ENCODE data around the gene PLEKHA3. TPM values are rescaled to one million over a fixed set of nuclear protein-coding genes. Genes with fewer than 3 reads are reported as not detected.

PLEKHA3 gene
- total RNA-seq, 1 experiment from 2014 or later: 50.3 TPM

DNA sequence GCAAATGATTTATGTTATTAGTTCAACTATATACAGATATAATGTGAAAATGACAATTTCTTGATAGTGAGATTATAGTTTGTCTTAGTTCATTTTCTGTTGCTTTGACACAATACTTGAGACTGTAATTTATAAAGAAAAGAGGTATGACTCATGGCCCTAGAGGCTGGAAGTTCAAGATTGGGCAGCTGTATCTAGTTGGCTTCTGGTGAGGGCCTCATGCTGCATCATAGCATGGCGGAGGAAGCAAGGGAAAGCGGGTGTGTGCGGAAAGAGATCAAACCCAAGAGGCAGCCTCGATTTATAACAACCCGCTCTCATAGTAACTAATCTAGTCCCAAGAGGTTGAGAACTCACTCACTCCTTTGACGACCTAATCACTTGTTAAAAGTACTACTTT, 11.4 kb downstream of the PLEKHA3 start:
- Histone ChIP-seq H2AFZ (no peak overlapping the region), H3F3A (ENCODE audit: insufficient read depth, low read depth) (no peaks in the 10 kb centered on the region; the same call in 1 of the 2 replicates), H3K9me3 (ENCODE audit: insufficient read depth, low read depth) (no peaks in the 10 kb centered on the region), H3K27ac (no peak overlapping the region), H3K4me3 (no peak overlapping the region), H3K27me3 (ENCODE audit: insufficient read depth, low read depth) (no peaks in the 10 kb centered on the region), H3K36me3 (ENCODE audit: low read depth) (peaks cover 76% of the 10 kb centered on the region), H3K4me1 (replicated peaks; ENCODE audit: insufficient read depth) (no peaks in the 10 kb centered on the region), H3K9me2 (ENCODE audit: insufficient read depth) (no peaks in the 10 kb centered on the region), H4K20me1 (ENCODE audit: insufficient read depth) (peaks cover 37% of the 10 kb centered on the region), H3K79me2 (ENCODE audit: low read depth) (peaks cover 33% of the 10 kb centered on the region), H3K4me2 (no peak overlapping the region)
- intact Hi-C loops (cut with micrococcal nuclease; ENCODE audit: unreplicated experiment): no loop called here
- no TSS peak for BruUV-seq (replicated peaks)
- ChIA-PET POLR2A (ENCODE audit: unreplicated experiment) (no interaction called here), CTCF (no interaction called here)
- TF ChIP-seq, protein P1, sequence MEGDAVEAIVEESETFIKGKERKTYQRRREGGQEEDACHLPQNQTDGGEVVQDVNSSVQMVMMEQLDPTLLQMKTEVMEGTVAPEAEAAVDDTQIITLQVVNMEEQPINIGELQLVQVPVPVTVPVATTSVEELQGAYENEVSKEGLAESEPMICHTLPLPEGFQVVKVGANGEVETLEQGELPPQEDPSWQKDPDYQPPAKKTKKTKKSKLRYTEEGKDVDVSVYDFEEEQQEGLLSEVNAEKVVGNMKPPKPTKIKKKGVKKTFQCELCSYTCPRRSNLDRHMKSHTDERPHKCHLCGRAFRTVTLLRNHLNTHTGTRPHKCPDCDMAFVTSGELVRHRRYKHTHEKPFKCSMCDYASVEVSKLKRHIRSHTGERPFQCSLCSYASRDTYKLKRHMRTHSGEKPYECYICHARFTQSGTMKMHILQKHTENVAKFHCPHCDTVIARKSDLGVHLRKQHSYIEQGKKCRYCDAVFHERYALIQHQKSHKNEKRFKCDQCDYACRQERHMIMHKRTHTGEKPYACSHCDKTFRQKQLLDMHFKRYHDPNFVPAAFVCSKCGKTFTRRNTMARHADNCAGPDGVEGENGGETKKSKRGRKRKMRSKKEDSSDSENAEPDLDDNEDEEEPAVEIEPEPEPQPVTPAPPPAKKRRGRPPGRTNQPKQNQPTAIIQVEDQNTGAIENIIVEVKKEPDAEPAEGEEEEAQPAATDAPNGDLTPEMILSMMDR (conservative IDR thresholded peaks at IDR 0.05): no peak
- no peak for TF ChIP-seq EZH2 (IDR thresholded peaks at IDR 0.05; ENCODE audit: low read depth)
- DNase-seq: no peak

DNA sequence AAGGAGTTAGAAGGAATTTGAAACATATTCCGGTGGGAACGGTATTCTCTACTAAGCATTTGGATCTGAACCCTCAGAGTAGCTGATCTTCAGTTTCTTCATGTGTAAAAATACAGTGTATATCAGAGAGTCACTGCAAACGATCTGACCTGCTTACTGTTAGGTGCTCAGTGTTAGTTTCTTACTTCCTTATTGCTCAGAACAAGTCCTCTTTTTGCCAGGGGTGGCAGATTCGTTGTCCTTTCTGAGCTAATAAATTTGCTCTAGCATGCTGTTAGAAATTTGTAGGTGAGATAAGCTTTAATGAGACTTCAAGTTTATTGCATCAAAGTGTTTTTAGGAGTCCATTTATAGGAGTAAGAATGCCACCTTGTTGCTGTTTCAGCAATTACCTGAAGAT, 15.8 kb downstream of the PLEKHA3 start:
- Histone ChIP-seq H4K20me1 (ENCODE audit: insufficient read depth) (peaks cover 16% of the 10 kb centered on the region), H3K27me3 (ENCODE audit: insufficient read depth, low read depth) (no peaks in the 10 kb centered on the region), H3K4me1 (replicated peaks; ENCODE audit: insufficient read depth) (no peaks in the 10 kb centered on the region), H3K9me3 (ENCODE audit: insufficient read depth, low read depth) (no peaks in the 10 kb centered on the region), H3K27ac (no peak overlapping the region), H3K36me3 (ENCODE audit: low read depth) (peaks cover 69% of the 10 kb centered on the region), H3K4me2 (no peak overlapping the region), H3F3A (ENCODE audit: insufficient read depth, low read depth) (peaks cover under 1% of the 10 kb centered on the region; the same call in 1 of the 2 replicates), H3K4me3 (no peak overlapping the region), H3K9me2 (ENCODE audit: insufficient read depth) (no peaks in the 10 kb centered on the region), H3K79me2 (ENCODE audit: low read depth) (no peaks in the 10 kb centered on the region), H2AFZ (no peak overlapping the region)
- intact Hi-C loops (cut with micrococcal nuclease; ENCODE audit: unreplicated experiment): no loop called here
- no TSS peak for BruUV-seq (replicated peaks)
- no peak for DNase-seq
- TF ChIP-seq, protein P1 (conservative IDR thresholded peaks at IDR 0.05): no peak
- no peak for TF ChIP-seq EZH2 (IDR thresholded peaks at IDR 0.05; ENCODE audit: low read depth)
- POLR2A ChIA-PET (ENCODE audit: unreplicated experiment): no interaction called here
- CTCF ChIA-PET: no interaction called here

DNA sequence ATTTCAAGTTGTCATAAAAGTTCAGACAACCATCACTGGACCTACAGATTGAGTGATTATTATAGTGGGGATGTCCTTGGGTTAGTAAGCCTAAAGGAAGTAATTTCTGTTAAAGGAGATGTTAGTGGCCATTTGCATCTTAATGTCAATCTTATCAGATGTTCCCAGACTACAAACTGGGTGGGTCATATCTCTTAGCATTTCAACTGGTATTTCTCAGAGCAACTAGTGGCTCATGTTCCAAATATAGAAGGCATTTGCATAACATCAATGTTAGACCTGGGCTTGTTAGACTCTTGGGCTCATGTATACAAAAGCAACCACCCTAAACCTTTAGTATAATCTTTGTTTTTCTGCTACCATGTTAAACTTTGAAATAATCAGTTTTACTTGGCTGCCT, 17.9 kb downstream of the PLEKHA3 start:
- BruUV-seq (replicated peaks): no TSS peak

More for the DNA sequence above, 17.9 kb downstream of the PLEKHA3 start:
- Histone ChIP-seq H3K36me3 (ENCODE audit: low read depth) (peaks cover 75% of the 10 kb centered on the region), H3K9me3 (ENCODE audit: insufficient read depth, low read depth) (no peaks in the 10 kb centered on the region), H2AFZ (no peak overlapping the region), H4K20me1 (ENCODE audit: insufficient read depth) (peaks cover 18% of the 10 kb centered on the region), H3K79me2 (ENCODE audit: low read depth) (no peaks in the 10 kb centered on the region), H3K27me3 (ENCODE audit: insufficient read depth, low read depth) (no peaks in the 10 kb centered on the region), H3K4me3 (no peak overlapping the region), H3F3A (ENCODE audit: insufficient read depth, low read depth) (0 out of 2 replicates have a peak, but pooled peaks cover 4% of the 10 kb centered on the region), H3K4me1 (replicated peaks; ENCODE audit: insufficient read depth) (no peaks in the 10 kb centered on the region), H3K27ac (no peak overlapping the region), H3K9me2 (ENCODE audit: insufficient read depth) (no peaks in the 10 kb centered on the region), H3K4me2 (no peak overlapping the region)
- intact Hi-C loops (cut with micrococcal nuclease; ENCODE audit: unreplicated experiment): no loop called here
- DNase-seq: no peak
- ChIA-PET CTCF (no interaction called here), POLR2A (ENCODE audit: unreplicated experiment) (interaction anchor here (0.6 to 0.9 kb wide), 2 partner anchors 16 to 47 kb away, joined by 5 to 10 read pairs; partner anchors contain the start of genes PJVK and PRKRA)
- TF ChIP-seq EZH2 (IDR thresholded peaks at IDR 0.05; ENCODE audit: low read depth): no peak
- TF ChIP-seq, protein P1 (conservative IDR thresholded peaks at IDR 0.05): no peak
